Mesothelial cell of epicardium (in vitro differentiated cells): ENCODE measurements around the gene SLC37A4. TPM values are rescaled to one million over a fixed set of nuclear protein-coding genes. Genes with fewer than 3 reads are reported as not detected.

Source experiments
- DNase-seq, 2 experiments: peaks; one replicate each; pipeline ENCODE4 v3.0.0; 2021; ENCODE audit warnings: low spot score in 2 of 2; ENCODE audit not compliant: unreplicated experiment in 2 of 2
- H3K27ac Mint-ChIP-seq: 2 replicates; pipeline ENCODE4 v1.8.0; 2021; ENCODE audit warnings: mixed read lengths
- H3K27me3 Mint-ChIP-seq: 2 replicates; pipeline ENCODE4 v1.8.0; 2021; ENCODE audit warnings: low read depth, mixed read lengths
- H3K36me3 Mint-ChIP-seq: 2 replicates; pipeline ENCODE4 v1.8.0; 2021; ENCODE audit warnings: mixed read lengths
- H3K4me1 Mint-ChIP-seq: 2 replicates; pipeline ENCODE4 v1.8.0; 2021; ENCODE audit warnings: mixed read lengths
- H3K4me3 Mint-ChIP-seq: 2 replicates; pipeline ENCODE4 v1.8.0; 2021; ENCODE audit warnings: mild to moderate bottlenecking, moderate library complexity, mixed read lengths
- H3K9me3 Mint-ChIP-seq: 2 replicates; pipeline ENCODE4 v1.8.0; 2021; ENCODE audit warnings: mixed read lengths
- CTCF ChIP-seq: fragments of 200-600 bp; sonication (generic); IDR thresholded peaks from one replicate; pipeline ENCODE4 v1.5.0; 2021; ENCODE audit warnings: antibody characterized with exemption; ENCODE audit not compliant: unreplicated experiment
- total RNA-seq: library from RNA; stranded (reverse); gene quantifications from 3 replicates; pipeline ENCODE4 v1.2.1, GENCODE V29; 2021

The SLC37A4 gene
- total RNA-seq, 1 donor from 2014 or later: 35.3 TPM

- no peak for TF ChIP-seq CTCF
- Mint-ChIP-seq H3K27me3 (no peaks in the 10 kb centered on the region), H3K4me1 (peaks cover 17% of the 10 kb centered on the region), H3K27ac (peak overlapping the region; percentile 14), H3K4me3 (no peak overlapping the region), H3K36me3 (peaks cover 33% of the 10 kb centered on the region), H3K9me3 (no peaks in the 10 kb centered on the region)
- no peak for DNase-seq
These were observed 15.5 kb downstream of the SLC37A4 start for GRCh38 chr11:119015054-119015611.

- Mint-ChIP-seq H3K27ac (peak overlapping the region; percentile 43), H3K36me3 (peaks cover 32% of the 10 kb centered on the region), H3K27me3 (no peaks in the 10 kb centered on the region), H3K4me3 (no peak overlapping the region), H3K9me3 (no peaks in the 10 kb centered on the region), H3K4me1 (peaks cover 11% of the 10 kb centered on the region)
- no peak for DNase-seq
- no peak for TF ChIP-seq CTCF
These were observed 16.3 kb downstream of the SLC37A4 start for GRCh38 chr11:119014209-119014924.

GRCh38 chr11:119012629-119013170, 18.0 kb downstream of the SLC37A4 start:
- no peak overlapping the region for H3K4me3 Mint-ChIP-seq
- no peak for TF ChIP-seq CTCF
- H3K36me3 Mint-ChIP-seq: peaks cover 32% of the 10 kb centered on the region
- H3K9me3 Mint-ChIP-seq: no peaks in the 10 kb centered on the region
- no peak for DNase-seq
- no peaks in the 10 kb centered on the region for H3K27me3 Mint-ChIP-seq
- peaks cover 6% of the 10 kb centered on the region for H3K4me1 Mint-ChIP-seq
- peak overlapping the region; percentile 26 for H3K27ac Mint-ChIP-seq

- H3K36me3 Mint-ChIP-seq: peaks cover 38% of the 10 kb centered on the region
- no peak overlapping the region for H3K27ac Mint-ChIP-seq
- no peak overlapping the region for H3K4me3 Mint-ChIP-seq
- no peaks in the 10 kb centered on the region for H3K9me3 Mint-ChIP-seq
- no peaks in the 10 kb centered on the region for H3K27me3 Mint-ChIP-seq
- TF ChIP-seq CTCF: no peak
- H3K4me1 Mint-ChIP-seq: no peaks in the 10 kb centered on the region
- no peak for DNase-seq
These were observed 19.1 kb downstream of the SLC37A4 start for GRCh38 chr11:119011476-119012053.

- Mint-ChIP-seq H3K4me3 (no peak overlapping the region), H3K36me3 (peaks cover 19% of the 10 kb centered on the region), H3K4me1 (no peaks in the 10 kb centered on the region), H3K27me3 (no peaks in the 10 kb centered on the region), H3K27ac (no peak overlapping the region), H3K9me3 (no peaks in the 10 kb centered on the region)
- DNase-seq: no peak
- no peak for TF ChIP-seq CTCF
These were observed 24.0 kb downstream of the SLC37A4 start for GRCh38 chr11:119006656-119007055.
